Measurements from ENCODE around the gene TFF2.

Gene TFF2

GRCh38 chr21:42365770-42366169, 15.0 kb upstream of the TFF2 start:
- DNase-seq: no peak

- DNase-seq: no peak
Measured at GRCh38 chr21:42364304-42364865, 13.6 kb upstream of the TFF2 start.

- DNase-seq: no peak
Measured at GRCh38 chr21:42363312-42363711, 12.5 kb upstream of the TFF2 start.

- DNase-seq: no peak
Measured at GRCh38 chr21:42362700-42363099, 11.9 kb upstream of the TFF2 start.

GRCh38 chr21:42362198-42362597, 11.4 kb upstream of the TFF2 start:
- DNase-seq: no peak

GRCh38 chr21:42361286-42361685, 10.5 kb upstream of the TFF2 start:
- DNase-seq: no peak

- DNase-seq: no peak
Measured at GRCh38 chr21:42360317-42360716, 9.5 kb upstream of the TFF2 start.

GRCh38 chr21:42358937-42359336, 8.1 kb upstream of the TFF2 start:
- DNase-seq: no peak

GRCh38 chr21:42358261-42358660, 7.5 kb upstream of the TFF2 start:
- DNase-seq: no peak

- no peak for DNase-seq
Measured at GRCh38 chr21:42357307-42357706, 6.5 kb upstream of the TFF2 start.

GRCh38 chr21:42356650-42357049, 5.9 kb upstream of the TFF2 start:
- DNase-seq: no peak

GRCh38 chr21:42356046-42356445, 5.3 kb upstream of the TFF2 start:
- DNase-seq: no peak

- DNase-seq: no peak
Measured at GRCh38 chr21:42353623-42354022, 2.8 kb upstream of the TFF2 start.

GRCh38 chr21:42352441-42353095, 1.8 kb upstream of the TFF2 start:
- DNase-seq: no peak

GRCh38 chr21:42351626-42352440, 1.0 kb upstream of the TFF2 start:
- no peak for DNase-seq

- DNase-seq: no peak
Measured at GRCh38 chr21:42350318-42350910, 380 bp downstream of the TFF2 start.

GRCh38 chr21:42349420-42350317, 1.1 kb downstream of the TFF2 start:
- DNase-seq: no peak

- DNase-seq: no peak
Measured at GRCh38 chr21:42348762-42349161, 2.0 kb downstream of the TFF2 start.

- DNase-seq: no peak
Measured at GRCh38 chr21:42347601-42348327, 3.0 kb downstream of the TFF2 start.

- no peak for DNase-seq
Measured at GRCh38 chr21:42346866-42347600, 3.8 kb downstream of the TFF2 start.

GRCh38 chr21:42346441-42346840, 4.4 kb downstream of the TFF2 start:
- no peak for DNase-seq
